OCI-LY1 (cell line): ENCODE results near the gene DNAH8.

ENCODE experiments used
- EZH2 ChIP-seq: fragments of 200-600 bp; sonication (generic), shearing (Covaris generic); IDR thresholded peaks from 2 replicates; pipeline ENCODE4 v1.8.0; 2017; ENCODE audit warnings: borderline replicate concordance, mixed run types, mild to moderate bottlenecking, antibody characterized with exemption, low read length, moderate library complexity, mixed read lengths
- TF ChIP-seq, protein P1 (sequence below): fragments of 200-600 bp; sonication (generic), shearing (Covaris generic); IDR thresholded peaks from 2 replicates; pipeline ENCODE4 v1.5.1; 2017; ENCODE audit warnings: mild to moderate bottlenecking, antibody characterized with exemption, low read length, moderate library complexity, mixed read lengths

DNA sequence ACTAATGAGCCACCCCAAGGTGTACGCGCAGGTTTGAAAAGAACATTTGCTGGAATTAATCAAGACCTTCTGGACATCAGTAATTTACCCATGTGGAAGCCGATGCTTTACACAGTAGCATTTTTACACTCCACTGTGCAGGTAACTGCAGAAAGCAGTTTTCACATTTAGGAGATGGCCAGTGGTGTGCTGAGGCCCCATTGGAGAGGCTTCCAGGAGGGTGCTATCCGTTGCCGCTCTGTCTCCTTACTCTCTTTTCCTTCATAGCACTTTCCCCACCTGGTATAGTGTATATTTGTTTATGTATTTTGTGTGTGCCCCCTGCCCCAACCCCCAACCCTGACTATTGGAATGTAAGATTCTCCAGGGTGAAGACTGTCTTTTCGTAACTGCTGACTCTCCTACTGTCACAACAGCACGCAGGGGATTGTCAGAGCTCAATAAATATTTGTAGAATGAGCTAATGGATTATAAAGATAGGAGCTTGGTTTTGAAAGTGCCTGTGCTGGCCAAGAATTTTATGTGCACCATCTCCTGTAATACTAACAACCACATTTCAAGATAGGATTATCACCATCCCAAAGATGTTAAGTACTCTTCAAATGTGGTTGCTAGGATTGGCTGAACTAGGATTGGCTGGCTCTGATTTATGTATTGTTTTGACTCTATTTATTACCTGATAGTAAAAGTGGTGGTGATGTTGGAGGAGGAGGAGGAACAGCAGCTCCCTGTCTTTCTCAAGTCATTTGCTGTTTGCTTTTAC is 259.5 kb downstream of the DNAH8 start:
- no peak for TF ChIP-seq EZH2
- TF ChIP-seq, protein P1, sequence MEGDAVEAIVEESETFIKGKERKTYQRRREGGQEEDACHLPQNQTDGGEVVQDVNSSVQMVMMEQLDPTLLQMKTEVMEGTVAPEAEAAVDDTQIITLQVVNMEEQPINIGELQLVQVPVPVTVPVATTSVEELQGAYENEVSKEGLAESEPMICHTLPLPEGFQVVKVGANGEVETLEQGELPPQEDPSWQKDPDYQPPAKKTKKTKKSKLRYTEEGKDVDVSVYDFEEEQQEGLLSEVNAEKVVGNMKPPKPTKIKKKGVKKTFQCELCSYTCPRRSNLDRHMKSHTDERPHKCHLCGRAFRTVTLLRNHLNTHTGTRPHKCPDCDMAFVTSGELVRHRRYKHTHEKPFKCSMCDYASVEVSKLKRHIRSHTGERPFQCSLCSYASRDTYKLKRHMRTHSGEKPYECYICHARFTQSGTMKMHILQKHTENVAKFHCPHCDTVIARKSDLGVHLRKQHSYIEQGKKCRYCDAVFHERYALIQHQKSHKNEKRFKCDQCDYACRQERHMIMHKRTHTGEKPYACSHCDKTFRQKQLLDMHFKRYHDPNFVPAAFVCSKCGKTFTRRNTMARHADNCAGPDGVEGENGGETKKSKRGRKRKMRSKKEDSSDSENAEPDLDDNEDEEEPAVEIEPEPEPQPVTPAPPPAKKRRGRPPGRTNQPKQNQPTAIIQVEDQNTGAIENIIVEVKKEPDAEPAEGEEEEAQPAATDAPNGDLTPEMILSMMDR, result no peak
